ENCODE results near the gene FRMD6.

The FRMD6 gene

DNA sequence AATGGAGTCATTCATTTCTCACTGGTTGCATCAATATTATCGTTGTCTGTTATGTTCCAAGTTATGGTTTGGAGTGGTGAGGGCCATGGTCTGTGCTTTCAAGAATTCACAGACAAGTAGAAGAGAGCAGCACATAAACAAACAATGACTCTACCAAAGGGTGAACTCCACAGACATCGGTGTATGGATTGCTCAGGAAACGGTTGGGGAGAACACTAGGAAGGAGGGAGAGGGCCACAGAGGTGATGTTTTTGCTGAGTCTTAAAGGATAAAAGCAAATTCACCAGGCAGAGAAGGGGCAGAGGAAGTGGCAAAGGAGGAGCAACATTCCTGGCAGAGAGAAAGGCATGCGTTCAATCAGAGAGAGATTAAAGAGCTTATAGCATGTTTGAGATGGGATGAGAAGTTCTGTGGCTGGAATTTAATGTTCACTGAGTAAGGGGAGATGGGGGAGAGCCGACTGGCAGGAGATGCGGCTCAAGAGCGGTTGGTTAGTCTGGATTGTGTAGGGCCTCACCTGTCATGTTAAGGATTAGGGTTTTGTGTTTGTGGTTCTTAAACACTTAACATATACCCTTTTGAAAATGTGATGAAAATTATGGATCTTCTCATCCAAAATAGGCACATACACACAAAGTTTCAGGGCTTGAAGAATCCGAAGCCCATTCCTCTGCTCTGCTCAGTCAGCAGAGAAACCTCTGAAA lies 42.3 kb upstream of the FRMD6 start:
- no peak overlapping the region for H3K27ac ChIP-seq
- TF ChIP-seq, protein P1, sequence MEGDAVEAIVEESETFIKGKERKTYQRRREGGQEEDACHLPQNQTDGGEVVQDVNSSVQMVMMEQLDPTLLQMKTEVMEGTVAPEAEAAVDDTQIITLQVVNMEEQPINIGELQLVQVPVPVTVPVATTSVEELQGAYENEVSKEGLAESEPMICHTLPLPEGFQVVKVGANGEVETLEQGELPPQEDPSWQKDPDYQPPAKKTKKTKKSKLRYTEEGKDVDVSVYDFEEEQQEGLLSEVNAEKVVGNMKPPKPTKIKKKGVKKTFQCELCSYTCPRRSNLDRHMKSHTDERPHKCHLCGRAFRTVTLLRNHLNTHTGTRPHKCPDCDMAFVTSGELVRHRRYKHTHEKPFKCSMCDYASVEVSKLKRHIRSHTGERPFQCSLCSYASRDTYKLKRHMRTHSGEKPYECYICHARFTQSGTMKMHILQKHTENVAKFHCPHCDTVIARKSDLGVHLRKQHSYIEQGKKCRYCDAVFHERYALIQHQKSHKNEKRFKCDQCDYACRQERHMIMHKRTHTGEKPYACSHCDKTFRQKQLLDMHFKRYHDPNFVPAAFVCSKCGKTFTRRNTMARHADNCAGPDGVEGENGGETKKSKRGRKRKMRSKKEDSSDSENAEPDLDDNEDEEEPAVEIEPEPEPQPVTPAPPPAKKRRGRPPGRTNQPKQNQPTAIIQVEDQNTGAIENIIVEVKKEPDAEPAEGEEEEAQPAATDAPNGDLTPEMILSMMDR (conservative IDR thresholded peaks at IDR 0.05; ENCODE audit: low read depth): no peak
- POLR2A ChIA-PET (ENCODE audit: low non-redundant PET): no interaction called here
- no peak for DNase-seq (ENCODE audit: low spot score)
- CTCF ChIA-PET: interaction anchor here (0.6 to 0.8 kb wide), 2 partner anchors 27 to 347 kb away, joined by 3 read pairs; no protein-coding TSS in a partner anchor

DNA sequence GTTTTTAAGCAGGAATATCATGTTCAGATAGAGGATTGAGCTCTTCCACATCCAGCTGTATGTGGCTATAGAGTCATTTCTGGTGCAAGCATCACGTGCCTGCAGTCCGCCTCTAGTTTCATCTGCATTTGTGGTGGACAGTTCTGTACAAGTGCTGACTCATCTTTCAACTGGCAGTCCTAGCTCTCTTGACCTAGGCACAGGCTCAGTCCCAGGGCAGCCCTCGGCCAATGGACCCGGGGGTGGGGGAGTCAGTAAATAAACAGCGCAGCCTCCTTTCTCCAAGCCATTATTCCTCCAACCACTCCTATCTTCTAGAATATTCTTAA lies 41.8 kb upstream of the FRMD6 start:
- TF ChIP-seq, protein P1 (conservative IDR thresholded peaks at IDR 0.05; ENCODE audit: low read depth): no peak
- POLR2A ChIA-PET (ENCODE audit: low non-redundant PET): no interaction called here
- CTCF ChIA-PET: interaction anchor here (0.6 to 0.8 kb wide), 2 partner anchors 27 to 346 kb away, joined by 3 read pairs; no protein-coding TSS in a partner anchor
- DNase-seq (ENCODE audit: low spot score): no peak
- no peak overlapping the region for H3K27ac ChIP-seq

DNA sequence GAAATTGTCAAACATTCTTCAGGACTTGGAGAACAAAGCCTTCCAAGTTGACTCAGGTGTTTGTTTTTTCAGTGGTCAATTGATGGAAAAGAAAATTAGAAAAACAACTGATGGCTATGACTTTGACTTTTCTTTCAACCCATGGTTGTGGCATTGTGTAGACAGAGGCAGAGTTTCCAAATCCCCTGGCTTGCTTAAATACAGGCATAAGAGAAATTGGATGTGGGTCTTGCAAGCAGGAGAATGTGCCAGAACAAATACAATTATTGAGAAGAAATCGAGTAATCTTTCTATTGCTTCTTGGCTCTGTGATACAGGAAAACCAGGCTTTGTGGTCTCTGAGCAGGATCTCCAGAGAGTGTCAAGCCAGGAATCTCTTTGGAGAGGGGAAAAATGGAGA lies 40.9 kb upstream of the FRMD6 start:
- TF ChIP-seq, protein P1 (conservative IDR thresholded peaks at IDR 0.05; ENCODE audit: low read depth): no peak
- CTCF ChIA-PET: no interaction called here
- no peak overlapping the region for H3K27ac ChIP-seq
- DNase-seq (ENCODE audit: low spot score): no peak
- POLR2A ChIA-PET (ENCODE audit: low non-redundant PET): no interaction called here

DNA sequence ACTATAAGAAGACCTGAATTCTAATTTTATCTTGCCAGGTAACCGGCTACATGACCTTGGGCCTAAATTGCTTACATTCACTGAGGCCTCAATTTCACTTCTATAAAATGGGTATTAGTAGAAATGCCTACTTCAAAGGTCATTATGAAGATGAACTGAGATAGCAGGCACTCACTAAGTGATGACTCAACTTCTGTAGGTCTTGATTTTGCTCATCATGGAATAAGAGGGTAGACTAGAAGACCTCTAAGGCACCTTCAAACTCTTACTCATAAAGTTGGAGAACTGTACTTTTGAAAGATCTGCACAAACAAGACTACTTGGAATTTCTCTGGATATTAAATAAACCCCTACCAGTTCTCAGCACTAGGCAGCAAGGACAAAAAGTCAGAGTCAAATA lies 39.3 kb upstream of the FRMD6 start:
- CTCF ChIA-PET: interaction anchor here (0.6 kb wide), 1 partner anchor 13 kb away, joined by 3 read pairs; no protein-coding TSS in a partner anchor
- TF ChIP-seq, protein P1 (conservative IDR thresholded peaks at IDR 0.05; ENCODE audit: low read depth): no peak
- DNase-seq (ENCODE audit: low spot score): no peak
- H3K27ac ChIP-seq: no peak overlapping the region
- POLR2A ChIA-PET (ENCODE audit: low non-redundant PET): no interaction called here

DNA sequence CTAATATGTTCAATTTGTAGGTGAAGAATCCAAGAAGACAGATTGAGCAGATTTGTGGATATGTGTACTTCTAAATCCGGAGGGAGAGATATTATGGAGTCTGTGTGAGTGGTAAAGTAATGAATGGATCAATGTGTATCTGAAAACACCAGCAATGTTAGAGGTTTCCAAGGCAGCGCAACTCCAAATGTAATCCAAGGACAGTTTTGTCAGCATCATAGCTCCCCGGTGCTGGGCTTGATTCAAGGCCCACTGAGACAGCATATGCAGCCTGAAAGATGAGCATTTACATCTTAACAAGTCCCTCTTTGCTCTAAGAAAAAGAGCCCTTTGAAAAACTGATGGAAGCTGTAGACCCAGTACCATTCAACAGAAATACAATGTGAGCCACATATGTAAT lies 38.3 kb upstream of the FRMD6 start:
- ChIA-PET CTCF (interaction anchor here (0.7 kb wide), 1 partner anchor 92 kb away, joined by 3 read pairs; no protein-coding TSS in a partner anchor), POLR2A (ENCODE audit: low non-redundant PET) (no interaction called here)
- DNase-seq (ENCODE audit: low spot score): no peak
- TF ChIP-seq, protein P1 (conservative IDR thresholded peaks at IDR 0.05; ENCODE audit: low read depth): no peak
- no peak overlapping the region for H3K27ac ChIP-seq

DNA sequence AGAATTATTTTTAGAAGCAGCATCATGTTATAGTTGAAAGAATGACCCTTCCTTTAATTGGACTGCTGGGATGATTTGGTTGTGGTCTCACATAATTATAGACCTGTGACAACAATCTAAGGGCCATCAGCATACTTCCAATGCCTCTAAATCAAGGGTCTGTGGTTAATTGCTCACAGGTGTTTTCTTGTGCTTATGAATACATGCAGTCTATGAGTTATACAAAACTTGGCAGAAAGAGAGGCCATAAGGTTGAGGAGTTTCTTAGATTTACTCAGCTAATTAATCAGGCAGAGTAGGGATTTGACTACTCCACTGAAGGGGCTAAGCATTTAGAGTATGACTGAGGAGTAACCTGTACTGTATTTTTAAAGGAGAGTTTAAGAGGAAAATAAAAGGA lies 37.0 kb upstream of the FRMD6 start:
- DNase-seq (ENCODE audit: low spot score): no peak
- POLR2A ChIA-PET (ENCODE audit: low non-redundant PET): no interaction called here
- no peak overlapping the region for H3K27ac ChIP-seq
- TF ChIP-seq, protein P1 (conservative IDR thresholded peaks at IDR 0.05; ENCODE audit: low read depth): no peak
- CTCF ChIA-PET: interaction anchor here (0.6 kb wide), 1 partner anchor 331 kb away, joined by 4 read pairs; no protein-coding TSS in a partner anchor

Measured in RWPE1 (cell line).